Measurements from ENCODE around the gene SMG9.

GRCh38 chr19:43760941-43761340, 6.2 kb upstream of the SMG9 start:
- TF ChIP-seq, protein P1, sequence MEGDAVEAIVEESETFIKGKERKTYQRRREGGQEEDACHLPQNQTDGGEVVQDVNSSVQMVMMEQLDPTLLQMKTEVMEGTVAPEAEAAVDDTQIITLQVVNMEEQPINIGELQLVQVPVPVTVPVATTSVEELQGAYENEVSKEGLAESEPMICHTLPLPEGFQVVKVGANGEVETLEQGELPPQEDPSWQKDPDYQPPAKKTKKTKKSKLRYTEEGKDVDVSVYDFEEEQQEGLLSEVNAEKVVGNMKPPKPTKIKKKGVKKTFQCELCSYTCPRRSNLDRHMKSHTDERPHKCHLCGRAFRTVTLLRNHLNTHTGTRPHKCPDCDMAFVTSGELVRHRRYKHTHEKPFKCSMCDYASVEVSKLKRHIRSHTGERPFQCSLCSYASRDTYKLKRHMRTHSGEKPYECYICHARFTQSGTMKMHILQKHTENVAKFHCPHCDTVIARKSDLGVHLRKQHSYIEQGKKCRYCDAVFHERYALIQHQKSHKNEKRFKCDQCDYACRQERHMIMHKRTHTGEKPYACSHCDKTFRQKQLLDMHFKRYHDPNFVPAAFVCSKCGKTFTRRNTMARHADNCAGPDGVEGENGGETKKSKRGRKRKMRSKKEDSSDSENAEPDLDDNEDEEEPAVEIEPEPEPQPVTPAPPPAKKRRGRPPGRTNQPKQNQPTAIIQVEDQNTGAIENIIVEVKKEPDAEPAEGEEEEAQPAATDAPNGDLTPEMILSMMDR (IDR thresholded peaks at IDR 0.05; ENCODE audit: low read depth, low read length), result no peak
- no peak for TF ChIP-seq EZH2phosphoT487 (IDR thresholded peaks at IDR 0.05; ENCODE audit: low read depth)

All from OCI-LY3 (cell line).